PC-3 (cell line): ENCODE measurements around the gene BARHL1. TPM values are rescaled to one million over a fixed set of nuclear protein-coding genes. Genes with fewer than 3 reads are reported as not detected.

Experiments used
- ATAC-seq: fragments of 200-7000 bp; cut with Tn5 transposase; 2 replicates; pipeline ENCODE4 v1.9.1; 2020; ENCODE audit warnings: mild to moderate bottlenecking, moderate library complexity
- BruUV-seq: library from RNA; stranded (reverse); fragments of 400-500 nt; replicated peaks from 2 replicates; lab custom pipeline; 2021; lab: Mats Ljungman, UMichigan
- CTCF ChIA-PET: fragments of 300-600 bp; sonication (Branson Sonifier 250); formaldehyde crosslinking; loops from one replicate; lab custom pipeline; 2022; ENCODE audit warnings: antibody characterized with exemption; lab: Charles Lee
- POLR2A ChIA-PET: fragments of 300-600 bp; sonication (Branson Sonifier 250); formaldehyde crosslinking; loops from one replicate; lab custom pipeline; 2022; ENCODE audit warnings: antibody characterized with exemption; ENCODE audit not compliant: unreplicated experiment; lab: Charles Lee
- DNase-seq: peaks from one replicate; pipeline ENCODE4 v3.0.0-alpha.2; 2015
- H2AFZ ChIP-seq: fragments of 300-600 bp; sonication (generic); 2 replicates; pipeline ENCODE4 v1.6.0; 2016; ENCODE audit warnings: antibody characterized with exemption, low read length
- H3F3A ChIP-seq: fragments of 300-600 bp; sonication (generic); one replicate; pipeline ENCODE4 v1.6.0; 2017; ENCODE audit warnings: antibody characterized with exemption, low read length, control low read depth, mild to moderate bottlenecking; ENCODE audit not compliant: unreplicated experiment
- H3K27ac ChIP-seq: fragments of 300-600 bp; sonication (generic); 2 replicates; pipeline ENCODE4 v1.5.1; 2016; ENCODE audit warnings: mild to moderate bottlenecking, low read length
- H3K27me3 ChIP-seq: fragments of 300-600 bp; sonication (generic); 2 replicates; pipeline ENCODE4 v1.6.1; 2016; ENCODE audit warnings: low read length, mixed read lengths
- H3K36me3 ChIP-seq: fragments of 300-600 bp; sonication (generic); 2 replicates; pipeline ENCODE4 v1.6.1; 2016; ENCODE audit warnings: low read depth, mixed run types, low read length, mixed read lengths
- H3K4me1 ChIP-seq: fragments of 300-600 bp; sonication (generic); 2 replicates; pipeline ENCODE4 v1.5.1; 2016; ENCODE audit warnings: low read length; ENCODE audit not compliant: insufficient read depth
- H3K4me2 ChIP-seq: fragments of 300-600 bp; sonication (generic); 2 replicates; pipeline ENCODE4 v1.6.0; 2016; ENCODE audit warnings: low read length
- H3K4me3 ChIP-seq: fragments of 300-600 bp; sonication (generic); 2 replicates; pipeline ENCODE4 v1.5.1; 2016; ENCODE audit warnings: mild to moderate bottlenecking, low read length, mixed read lengths
- H3K79me2 ChIP-seq: fragments of 300-600 bp; sonication (generic); 2 replicates; pipeline ENCODE4 v1.6.1; 2017; ENCODE audit warnings: low read length, mixed read lengths
- H3K9ac ChIP-seq: fragments of 300-600 bp; sonication (generic); 2 replicates; pipeline ENCODE4 v1.6.0; 2016; ENCODE audit warnings: mild to moderate bottlenecking, low read length
- H3K9me2 ChIP-seq: fragments of 300-600 bp; sonication (generic); replicated peaks from 2 replicates; pipeline ENCODE4 v1.6.1; 2016; ENCODE audit warnings: mixed run types, low read length, mixed read lengths
- H3K9me3 ChIP-seq: fragments of 300-600 bp; sonication (generic); 2 replicates; pipeline ENCODE4 v1.6.1; 2016; ENCODE audit warnings: low read length, mixed read lengths
- H4K20me1 ChIP-seq: fragments of 300-600 bp; sonication (generic); 2 replicates; pipeline ENCODE4 v1.6.1; 2016; ENCODE audit warnings: low read length, mixed read lengths
- CTCF ChIP-seq: fragments of 300-600 bp; sonication (generic); conservative IDR thresholded peaks from 2 replicates; pipeline ENCODE4 v1.5.1; 2017; ENCODE audit warnings: antibody characterized with exemption, low read depth, mild to moderate bottlenecking, low read length
- EZH2 ChIP-seq: fragments of 300-600 bp; sonication (generic); IDR thresholded peaks from one replicate; pipeline ENCODE4 v1.6.1; 2017; ENCODE audit warnings: antibody characterized with exemption, mild to moderate bottlenecking, low read length; ENCODE audit not compliant: unreplicated experiment
- EZH2phosphoT487 ChIP-seq: fragments of 300-600 bp; sonication (generic); IDR thresholded peaks from 2 replicates; pipeline ENCODE4 v1.6.1; 2018; ENCODE audit warnings: mild to moderate bottlenecking, antibody characterized with exemption, low read length, borderline replicate concordance
- intact Hi-C: fragments of 100-400 bp; cut with micrococcal nuclease; formaldehyde crosslinking; loops from 2 replicates; pipeline ENCODE4 v1.9.0; 2023
- total RNA-seq: library from RNA; depleted of rRNA; stranded (reverse); fragments of >200 nt; gene quantifications from 2 replicates; pipeline ENCODE4 v1.2.3, GENCODE V29; 2014

The BARHL1 gene
- total RNA-seq, 1 experiment from 2014 or later, result not detected

GRCh38 chr9:132630811-132631210 lies 48.4 kb downstream of the BARHL1 start:
- TF ChIP-seq EZH2, result no peak
- no peak for TF ChIP-seq CTCF
- no peak for TF ChIP-seq EZH2phosphoT487
- no peaks in the 10 kb centered on the region for H3K79me2 ChIP-seq
- intact Hi-C loops, result loop anchor here (1.0 kb wide), 1 partner anchor 20 kb away; no protein-coding TSS in a partner anchor
- no peaks in the 10 kb centered on the region for H3F3A ChIP-seq
- POLR2A ChIA-PET, result no interaction called here
- no TSS peak for BruUV-seq
- no peaks in the 10 kb centered on the region for H3K9me2 ChIP-seq
- no peaks in the 10 kb centered on the region for H3K27me3 ChIP-seq
- peak overlapping the region; percentile 12; the same call in 1 of the 2 replicates for H3K4me2 ChIP-seq
- H3K4me3 ChIP-seq, result no peak overlapping the region
- H2AFZ ChIP-seq, result no peak overlapping the region
- ATAC-seq (no peak), DNase-seq (no peak)
- CTCF ChIA-PET, result no interaction called here
- no peak overlapping the region for H3K9ac ChIP-seq
- H3K36me3 ChIP-seq, result peaks cover 36% of the 10 kb centered on the region
- peak overlapping the region; percentile 81 for H3K27ac ChIP-seq
- H4K20me1 ChIP-seq, result no peaks in the 10 kb centered on the region
- H3K9me3 ChIP-seq, result no peaks in the 10 kb centered on the region
- peaks cover 57% of the 10 kb centered on the region for H3K4me1 ChIP-seq

- intact Hi-C loops, result loop anchor here (1.0 kb wide), 1 partner anchor 20 kb away; no protein-coding TSS in a partner anchor
- Histone ChIP-seq H3K9ac (no peak overlapping the region), H3K27ac (peak overlapping the region; percentile 81), H3K27me3 (no peaks in the 10 kb centered on the region), H3K36me3 (peaks cover 33% of the 10 kb centered on the region), H2AFZ (no peak overlapping the region), H3K4me3 (peak overlapping the region; percentile 15; the same call in 1 of the 2 replicates), H3K4me2 (peak overlapping the region; percentile 52), H3F3A (no peaks in the 10 kb centered on the region), H3K4me1 (peaks cover 52% of the 10 kb centered on the region), H4K20me1 (no peaks in the 10 kb centered on the region), H3K9me3 (no peaks in the 10 kb centered on the region), H3K79me2 (no peaks in the 10 kb centered on the region), H3K9me2 (no peaks in the 10 kb centered on the region)
- ChIA-PET CTCF (no interaction called here), POLR2A (no interaction called here)
- BruUV-seq, result no TSS peak
- peak; percentile 90 for DNase-seq
- TF ChIP-seq EZH2phosphoT487, result no peak
- TF ChIP-seq EZH2, result no peak
- no peak for TF ChIP-seq CTCF
- peak; percentile 84 for ATAC-seq
Observed at GRCh38 chr9:132631280-132631679, 48.9 kb downstream of the BARHL1 start.

- Histone ChIP-seq H3K9me3 (no peaks in the 10 kb centered on the region), H3F3A (no peaks in the 10 kb centered on the region), H4K20me1 (no peaks in the 10 kb centered on the region), H3K4me2 (peak overlapping the region; percentile 52), H3K36me3 (peaks cover 32% of the 10 kb centered on the region; the same call in 1 of the 2 replicates), H3K9ac (no peak overlapping the region), H3K27ac (peak overlapping the region; percentile 81), H3K27me3 (no peaks in the 10 kb centered on the region), H3K9me2 (no peaks in the 10 kb centered on the region), H2AFZ (no peak overlapping the region), H3K79me2 (no peaks in the 10 kb centered on the region), H3K4me1 (peaks cover 49% of the 10 kb centered on the region), H3K4me3 (peak overlapping the region; percentile 15; the same call in 1 of the 2 replicates)
- ChIA-PET CTCF (no interaction called here), POLR2A (no interaction called here)
- intact Hi-C loops, result loop anchor here (1.0 kb wide), 1 partner anchor 20 kb away; no protein-coding TSS in a partner anchor
- TF ChIP-seq CTCF (no peak), EZH2phosphoT487 (no peak), EZH2 (no peak)
- BruUV-seq, result no TSS peak
- no peak for ATAC-seq
- DNase-seq, result no peak
Observed at GRCh38 chr9:132631685-132632084, 49.3 kb downstream of the BARHL1 start.
